Stimulated activated CD8-positive, alpha-beta memory T cell treated with anti-CD3 and anti-CD28 coated beads, Interleukin-2, amount 100 ng/mL, for 48 hours (primary cell): ENCODE data around the gene CENPVL2.
"Not testable (repeated sequence)": the region's sequence is repeated elsewhere in the genome, so short reads cannot be mapped to it uniquely, and the experiment has no call there.

Experiments used
- DNase-seq, 2 donors: peaks; one replicate each; pipeline ENCODE4 v3.0.0-alpha.2; 2020; ENCODE audit warnings: low read depth in 2 of 2

The CENPVL2 gene

GRCh38 chrX:51682720-51683062, at the start of gene CENPVL2:
CENPVL2 (minus strand) TSS chrX:51682831; CDS start chrX:51682831, 0 bp downstream.
- not testable (repeated sequence) for DNase-seq

- DNase-seq = no peak
Measured at GRCh38 chrX:51728202-51728601, 45.6 kb upstream of the CENPVL2 start.

GRCh38 chrX:51712943-51713647, 30.5 kb upstream of the CENPVL2 start:
- DNase-seq = not testable (repeated sequence)

- DNase-seq = not testable (repeated sequence)
Measured at GRCh38 chrX:51710277-51711164, 27.9 kb upstream of the CENPVL2 start, which contains the start of gene CENPVL1. CENPVL1 (plus strand) TSS chrX:51710512; CDS start chrX:51710512, 0 bp downstream.

- DNase-seq = no peak
Measured at GRCh38 chrX:51697397-51697796, 14.8 kb upstream of the CENPVL2 start.

- DNase-seq = no peak
Measured at GRCh38 chrX:51694254-51694653, 11.6 kb upstream of the CENPVL2 start.

- DNase-seq = not testable (repeated sequence)
Measured at GRCh38 chrX:51681808-51682719, 567 bp downstream of the CENPVL2 start.

- DNase-seq = not testable (repeated sequence)
Measured at GRCh38 chrX:51679689-51680433, 2.8 kb downstream of the CENPVL2 start.

GRCh38 chrX:51665981-51666380, 16.6 kb downstream of the CENPVL2 start:
- no peak for DNase-seq

- no peak for DNase-seq
Measured at GRCh38 chrX:51643377-51643776, 39.3 kb downstream of the CENPVL2 start.

GRCh38 chrX:51641421-51642021, 41.1 kb downstream of the CENPVL2 start:
- no peak for DNase-seq

- not testable (repeated sequence) for DNase-seq
Measured at GRCh38 chrX:51636511-51636910, 46.1 kb downstream of the CENPVL2 start.
